Heart left ventricle (tissue), 16 donors: Measurements from ENCODE around the gene BICC1. TPM values are rescaled to one million over a fixed set of nuclear protein-coding genes. Genes with fewer than 3 reads are reported as not detected.

ENCODE experiments used
- ATAC-seq, 4 donors: fragments of 200-7000 bp; cut with Tn5 transposase; one replicate each; pipeline ENCODE4 v1.9.1; 2020 to 2022; ENCODE audit warnings: moderate library complexity in 4 of 4, mild to moderate bottlenecking in 3 of 4, moderate number of reproducible peaks in 1 of 4
- DNase-seq, 5 donors: peaks; one replicate each; pipeline ENCODE4 v3.0.0-alpha.2; 2020
- H3K27ac ChIP-seq, 12 donors: fragments of 200-600 bp; sonication (generic) in 4 of 12; one replicate each; pipeline versions ENCODE4 v1.5.0 to v1.8.0; 2016 to 2022; ENCODE audit warnings: mild to moderate bottlenecking in 2 of 12
- H3K27me3 ChIP-seq, 9 donors: fragments of 200-600 bp; sonication (generic) in 2 of 9; one replicate each; pipeline versions ENCODE4 v1.5.1 to v1.8.0; 2016 to 2022; ENCODE audit warnings: mild to moderate bottlenecking in 3 of 9
- H3K36me3 ChIP-seq, 9 donors: fragments of 200-600 bp; sonication (generic) in 2 of 9; one replicate each; pipeline versions ENCODE4 v1.5.0 to v1.8.0; 2018 to 2022; ENCODE audit warnings: mild to moderate bottlenecking in 2 of 9
- H3K4me1 ChIP-seq, 12 donors: fragments of 200-600 bp; sonication (generic) in 4 of 12; one replicate each; pipeline versions ENCODE4 v1.5.0 to v1.8.0; 2016 to 2022; ENCODE audit warnings: mild to moderate bottlenecking in 3 of 12
- H3K4me3 ChIP-seq, 12 donors: fragments of 200-600 bp; sonication (generic) in 4 of 12; one replicate each; pipeline versions ENCODE4 v1.5.0 to v1.8.0; 2017 to 2022; ENCODE audit warnings: mild to moderate bottlenecking in 9 of 12, moderate library complexity in 4 of 12
- H3K9me3 ChIP-seq, 12 donors: fragments of 200-600 bp; sonication (generic) in 4 of 12; one replicate each; pipeline versions ENCODE4 v1.5.0 to v1.8.0; 2016 to 2022; ENCODE audit warnings: mild to moderate bottlenecking in 1 of 12
- CTCF ChIP-seq, 12 donors: fragments of 200-600 bp; sonication (generic) in 4 of 12; IDR thresholded peaks; one replicate each; pipeline versions ENCODE4 v1.5.0 to v1.8.0; 2018 to 2022; ENCODE audit warnings: antibody characterized with exemption in 12 of 12, mild to moderate bottlenecking in 5 of 12
- POLR2A ChIP-seq, 2 donors: fragments of 450-650 bp; IDR thresholded peaks; one replicate each; pipeline ENCODE4 v1.6.1; 2017; ENCODE audit warnings: antibody characterized with exemption in 2 of 2, mild to moderate bottlenecking in 2 of 2, moderate library complexity in 2 of 2
- WGBS, 4 donors: extraction: QIAGEN DNeasy Blood & Tissue Kit in 2 of 4; methylation state at CpG; one replicate each; pipeline versions ENCODE4 v1.1.5 to v1.1.7; 2013 to 2018; 5-methylcytosine and 5-hydroxymethylcytosine counted together
- intact Hi-C, 10 donors: fragments of 100-400 bp; cut with DNase I; formaldehyde crosslinking; loops; one replicate each; pipeline versions ENCODE4 v1.11.1 to v1.14.2; 2022
- polyA plus RNA-seq, 2 donors: library from polyadenylated mRNA; stranded (reverse); fragments of 200-250 nt; gene quantifications; one replicate each; pipeline ENCODE4 v1.2.3, GENCODE V29; 2013
- total RNA-seq, 9 donors: library from RNA; depleted of rRNA in 2 of 9; stranded (reverse); fragments of >200 nt in 2 of 9; fragmentation: NEBNext Ultra II Directional in 3 of 9; extraction: Animal tissue kit (Norgen Biotek cat#: 25700) in 3 of 9; gene quantifications; one replicate each; pipeline versions ENCODE4 v1.1.0 to v1.2.4, GENCODE V29; 2016 to 2023
- donor health status: ischemic (EF 13 %, LVEDD 7.1; RV severe dilation, severe dysfunction).
- donor health status: healthy with polysubstance abuse.
- donor health status: DM: no; HTN: yes; CAD: no.
- donor health status: DM: no; HTN: no; CAD: no.
- donor health status: ischemic (EF 25% LVEDD 6.9; RV normal size, moderate dysfunction).
- donor health status: ischemic (EF 25% LVEDD 5.7; RV mildly dilated, moderate dysfunction).
- donor health status: healthy.
- donor health status: DM: yes; HTN: yes; CAD: no.
- donor health status: ischemic (EF 35%, LVEDD 5.7; RV mildly dilated, moderate dysfunction).
- donor health status: nonischemic (EF 11% LVEDD 7.7; RV severe dilation, severe dysfunction).
- donor health status: DM: yes; HTN: yes; CAD: no.
- donor health status: PGD.
- donor health status: ischemic (EF 29% LVEDD 5.4; RV normal size, mild dysfunction).
- donor health status: nonischemic (EF 23%, LVEDD 6.1; RV moderate dilation, normal function).

Gene BICC1
- total and polyA plus RNA-seq, 11 donors: 1.6 to 18.7 (median 4.8) TPM

GRCh38 chr10:58820861-58821751, 308.4 kb downstream of the BICC1 start:
- Histone ChIP-seq H3K9me3 (no peaks in the 10 kb centered on the region), H3K36me3 (peaks cover 0 to 12% (median 0%) of the 10 kb centered on the region in 9 donors), H3K4me1 (peaks cover 0 to 40% (median 12%) of the 10 kb centered on the region in 12 donors), H3K4me3 (no peak overlapping the region), H3K27ac (peak overlapping the region in 5 of 12 donors; percentile 3 to 51 (median 33)), H3K27me3 (no peaks in the 10 kb centered on the region)
- DNase-seq: no peak
- ATAC-seq: peak in 1 of 4 donors; percentile 13
- intact Hi-C loops: no loop called here
- 66 to 79% (median 67%) methylated on average over 7 of the region's 7 CpGs for WGBS, 4 donors
- TF ChIP-seq POLR2A (IDR thresholded peaks at IDR 0.05) (no peak), CTCF (IDR thresholded peaks at IDR 0.05) (no peak)

DNA sequence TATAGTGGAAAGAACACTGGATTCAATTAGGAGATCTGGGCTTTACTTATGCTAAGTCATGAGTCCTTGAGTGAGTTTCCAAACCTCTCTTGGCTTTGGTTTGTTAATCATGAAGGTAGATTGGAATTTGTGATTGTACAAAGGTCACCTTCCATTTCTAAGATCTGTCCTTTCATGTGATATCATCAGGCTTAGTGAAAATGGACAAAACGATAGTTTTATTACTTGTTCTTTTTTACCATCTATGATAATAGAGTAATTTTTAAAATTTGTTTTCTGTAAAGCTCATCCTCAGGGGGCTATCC, 309.0 kb downstream of the BICC1 start:
- DNase-seq: no peak
- Histone ChIP-seq H3K9me3 (no peaks in the 10 kb centered on the region), H3K4me1 (peaks cover 0 to 39% (median 12%) of the 10 kb centered on the region in 12 donors), H3K4me3 (no peak overlapping the region), H3K27ac (peak overlapping the region in 4 of 12 donors; percentile 14 to 51 (median 36)), H3K27me3 (no peaks in the 10 kb centered on the region), H3K36me3 (peaks cover 0 to 12% (median 0%) of the 10 kb centered on the region in 9 donors)
- TF ChIP-seq CTCF (IDR thresholded peaks at IDR 0.05) (no peak), POLR2A (IDR thresholded peaks at IDR 0.05) (no peak)
- WGBS, 4 donors: 73 to 88% (median 78%) methylated on average over 1 of the region's 1 CpG
- ATAC-seq: no peak
- intact Hi-C loops: no loop called here

GRCh38 chr10:58823983-58824382, 311.3 kb downstream of the BICC1 start:
- no peak for TF ChIP-seq CTCF (IDR thresholded peaks at IDR 0.05)
- no peak for TF ChIP-seq POLR2A (IDR thresholded peaks at IDR 0.05)
- Histone ChIP-seq H3K27ac (no peak overlapping the region), H3K36me3 (peaks cover 0 to 13% (median 0%) of the 10 kb centered on the region in 9 donors), H3K9me3 (no peaks in the 10 kb centered on the region), H3K4me1 (peaks cover 0 to 20% (median 1%) of the 10 kb centered on the region in 12 donors), H3K4me3 (no peak overlapping the region), H3K27me3 (no peaks in the 10 kb centered on the region)
- no peak for ATAC-seq
- DNase-seq: no peak
- intact Hi-C loops: no loop called here
- 84 to 94% (median 89%) methylated on average over 1 of the region's 1 CpG for WGBS, 4 donors

- DNase-seq (no peak), ATAC-seq (no peak)
- intact Hi-C loops: no loop called here
These were observed 311.7 kb downstream of the BICC1 start for GRCh38 chr10:58824396-58824795.

More at GRCh38 chr10:58824396-58824795, 311.7 kb downstream of the BICC1 start:
- H3K9me3 ChIP-seq: no peaks in the 10 kb centered on the region
- no peak for TF ChIP-seq POLR2A (IDR thresholded peaks at IDR 0.05)
- no peak for TF ChIP-seq CTCF (IDR thresholded peaks at IDR 0.05)
- no peak overlapping the region for H3K27ac ChIP-seq
- H3K36me3 ChIP-seq: peaks cover 0 to 13% (median 0%) of the 10 kb centered on the region in 9 donors
- 72 to 94% (median 89%) methylated on average over 2 of the region's 2 CpGs for WGBS, 4 donors
- no peak overlapping the region for H3K4me3 ChIP-seq
- H3K4me1 ChIP-seq: peaks cover 0 to 20% (median 1%) of the 10 kb centered on the region in 12 donors
- no peaks in the 10 kb centered on the region for H3K27me3 ChIP-seq
